ENCODE data around the gene FCHSD2. TPM values are rescaled to one million over a fixed set of nuclear protein-coding genes. Genes with fewer than 3 reads are reported as not detected.
"Not testable (repeated sequence)": the region's sequence is repeated elsewhere in the genome, so short reads cannot be mapped to it uniquely, and the experiment has no call there.

The FCHSD2 gene
- total RNA-seq, 1 donor: 28.2 TPM

DNA sequence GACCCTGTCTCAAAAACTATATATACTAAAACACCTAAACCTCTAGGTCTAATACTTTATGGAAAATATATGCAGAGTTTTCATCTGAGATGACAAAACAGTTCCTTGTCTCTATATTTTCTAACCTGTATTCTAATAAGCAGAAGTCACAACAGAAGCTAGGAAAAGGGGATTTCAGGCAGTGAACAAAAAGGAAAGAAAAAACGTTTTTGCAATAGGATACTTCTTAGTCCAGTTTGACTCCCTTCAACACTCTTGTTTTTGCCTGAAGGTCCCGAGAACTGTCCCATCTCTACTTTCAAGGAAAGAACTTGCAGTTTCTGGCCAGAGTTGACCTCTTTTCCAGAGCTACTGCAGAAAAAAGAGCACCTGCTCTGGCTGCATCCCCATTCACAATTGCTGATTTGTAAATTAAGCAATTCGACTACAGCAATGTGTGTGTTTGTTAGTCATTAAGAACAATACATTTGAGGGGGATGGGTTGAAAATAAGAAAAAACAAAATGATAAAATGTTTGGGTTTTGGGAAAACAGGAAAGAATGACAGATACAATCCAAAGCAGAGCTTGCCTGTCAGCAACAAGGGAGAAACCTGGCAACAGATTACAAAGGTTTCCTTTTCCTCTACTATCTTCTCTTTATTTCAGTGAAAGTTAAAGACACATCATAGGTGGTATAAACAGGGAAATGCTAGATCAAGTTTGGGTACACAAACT lies 160.0 kb downstream of the FCHSD2 start:
- Histone ChIP-seq H3K27me3 (ENCODE audit: insufficient read depth, low read length) (no peaks in the 10 kb centered on the region), H3K4me3 (ENCODE audit: low read length) (no peak overlapping the region), H3K4me1 (ENCODE audit: insufficient read depth, low read length) (peaks cover 57% of the 10 kb centered on the region), H3K9me3 (ENCODE audit: low read depth, low read length) (no peaks in the 10 kb centered on the region)

DNA sequence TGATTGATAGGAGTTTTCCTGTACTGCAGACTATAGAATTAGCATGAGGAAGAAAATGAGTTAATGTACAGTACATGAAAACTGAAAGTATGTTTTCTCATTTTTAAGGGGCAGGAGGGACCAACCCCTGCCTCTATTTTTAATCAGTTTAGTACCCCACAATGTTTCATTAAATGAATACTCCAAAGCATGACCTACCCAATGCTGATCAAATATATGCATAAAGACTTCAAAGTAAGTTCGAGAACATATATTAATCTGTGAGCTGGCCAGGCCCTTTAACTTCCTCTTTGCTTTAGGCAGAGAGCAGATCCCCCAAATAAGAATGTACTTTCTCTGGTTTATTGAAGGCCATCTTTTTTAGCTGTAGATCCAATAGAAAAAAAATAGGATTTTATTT lies 161.0 kb downstream of the FCHSD2 start:
- no peak overlapping the region for H3K4me3 ChIP-seq (ENCODE audit: low read length)
- H3K9me3 ChIP-seq (ENCODE audit: low read depth, low read length): no peaks in the 10 kb centered on the region
- peaks cover 65% of the 10 kb centered on the region for H3K4me1 ChIP-seq (ENCODE audit: insufficient read depth, low read length)
- no peaks in the 10 kb centered on the region for H3K27me3 ChIP-seq (ENCODE audit: insufficient read depth, low read length)

DNA sequence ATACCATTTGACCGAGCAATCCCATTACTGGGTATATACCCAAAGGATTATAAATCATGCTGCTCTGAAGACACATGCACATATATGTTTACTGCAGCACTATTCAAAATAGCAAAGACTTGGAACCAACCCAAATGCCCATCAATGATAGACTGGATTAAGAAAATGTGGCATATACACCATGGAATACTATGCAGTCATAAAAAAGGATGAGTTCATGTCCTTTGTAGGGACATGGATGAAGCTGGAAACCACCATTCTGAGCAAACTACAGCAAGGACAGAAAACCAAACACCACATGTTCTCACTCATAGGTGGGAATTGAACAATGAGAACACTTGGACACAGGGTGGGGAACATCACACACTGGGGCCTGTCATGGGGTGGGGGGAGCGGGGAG lies 164.3 kb downstream of the FCHSD2 start:
- H3K4me1 ChIP-seq (ENCODE audit: insufficient read depth, low read length): peaks cover 77% of the 10 kb centered on the region
- H3K27me3 ChIP-seq (ENCODE audit: insufficient read depth, low read length); H3K9me3 ChIP-seq (ENCODE audit: low read depth, low read length); H3K4me3 ChIP-seq (ENCODE audit: low read length): not testable (repeated sequence)

DNA sequence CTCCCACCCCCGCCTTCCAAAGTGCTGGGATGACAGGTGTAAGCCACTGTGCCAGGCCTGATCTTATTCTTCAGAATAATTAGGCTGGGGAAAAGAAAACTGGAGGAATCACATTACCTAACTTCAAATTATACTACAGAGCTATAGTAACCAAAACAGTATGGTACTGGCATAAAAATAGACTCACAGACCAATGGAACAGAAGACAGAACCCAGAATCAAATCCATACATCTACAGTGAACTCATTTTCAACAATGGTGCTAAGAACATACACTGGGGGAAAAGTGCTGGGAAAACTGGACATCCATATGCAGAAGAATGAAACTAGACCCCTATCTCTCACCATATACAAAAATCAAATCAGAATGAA lies 165.6 kb downstream of the FCHSD2 start:
- H3K4me1 ChIP-seq (ENCODE audit: insufficient read depth, low read length): peaks cover 74% of the 10 kb centered on the region
- not testable (repeated sequence) for H3K4me3 ChIP-seq (ENCODE audit: low read length); H3K9me3 ChIP-seq (ENCODE audit: low read depth, low read length); H3K27me3 ChIP-seq (ENCODE audit: insufficient read depth, low read length)

DNA sequence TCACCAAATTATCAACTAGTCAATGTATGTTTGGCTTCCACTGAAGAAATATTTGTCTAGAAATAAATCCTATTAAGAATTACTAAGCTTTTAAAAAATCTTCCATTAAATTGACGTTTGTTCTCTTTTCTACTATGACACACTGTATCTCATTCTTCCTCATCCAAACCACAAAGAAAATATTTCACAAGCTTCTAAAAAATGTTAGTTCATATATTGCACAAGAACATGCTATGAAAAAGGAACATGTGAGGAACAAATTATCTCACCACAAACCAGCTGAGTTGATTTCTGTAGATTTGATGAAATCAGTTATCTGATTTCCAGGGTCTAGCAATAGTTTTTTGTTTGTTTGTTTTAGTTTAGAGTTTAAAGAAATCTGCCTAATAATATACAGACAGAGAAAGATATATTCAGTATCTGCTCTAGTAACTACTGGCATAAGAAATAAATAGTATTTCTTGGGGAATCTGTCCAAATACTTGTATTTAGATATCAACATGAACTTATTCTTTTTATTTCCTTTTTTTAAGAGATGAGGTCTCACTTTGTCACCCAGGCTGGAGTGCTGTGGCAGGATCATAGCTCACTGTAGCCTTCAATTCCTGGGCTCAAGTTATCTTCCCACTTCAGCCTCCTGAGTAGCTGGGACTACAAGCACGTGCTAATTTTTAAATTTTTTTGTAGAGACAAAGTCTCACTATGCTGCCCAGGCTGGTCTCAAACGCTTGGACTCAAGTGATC lies 166.2 kb downstream of the FCHSD2 start:
- no peaks in the 10 kb centered on the region for H3K9me3 ChIP-seq (ENCODE audit: low read depth, low read length)
- no peaks in the 10 kb centered on the region for H3K27me3 ChIP-seq (ENCODE audit: insufficient read depth, low read length)
- H3K4me1 ChIP-seq (ENCODE audit: insufficient read depth, low read length): peaks cover 71% of the 10 kb centered on the region
- no peak overlapping the region for H3K4me3 ChIP-seq (ENCODE audit: low read length)

DNA sequence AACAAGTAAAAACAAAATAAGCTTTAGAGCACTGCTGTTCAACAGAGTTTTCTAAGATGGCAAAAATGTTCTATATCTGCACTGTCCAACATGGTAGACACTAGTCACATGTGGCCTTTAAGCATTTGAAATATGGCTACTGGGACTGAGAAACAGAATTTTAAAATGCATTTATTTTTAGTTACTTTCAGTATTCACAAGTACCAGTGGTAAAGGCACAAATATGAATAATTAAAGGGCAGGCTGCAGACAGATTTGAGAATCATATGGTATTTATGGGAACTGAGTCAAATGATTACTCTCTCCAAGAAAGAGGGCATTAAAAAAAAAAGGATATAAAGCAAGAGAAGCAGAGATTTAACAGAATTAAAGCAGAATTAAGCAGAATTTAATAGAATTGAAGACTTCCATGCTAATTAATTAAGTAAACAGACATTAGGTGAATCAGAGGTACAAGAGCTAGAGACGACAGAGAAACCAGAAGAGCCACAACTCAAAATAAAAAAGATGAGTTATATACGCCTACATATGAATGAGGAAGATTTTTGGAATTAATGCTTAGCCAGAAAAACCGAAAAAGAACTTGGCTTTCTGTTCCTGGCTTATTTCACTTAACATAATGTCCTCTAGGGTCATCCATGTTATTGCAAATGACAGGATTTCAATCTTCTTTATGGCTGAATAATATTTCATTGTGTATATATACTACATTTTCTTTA lies 167.5 kb downstream of the FCHSD2 start:
- Histone ChIP-seq H3K4me3 (ENCODE audit: low read length) (no peak overlapping the region), H3K9me3 (ENCODE audit: low read depth, low read length) (no peaks in the 10 kb centered on the region), H3K27me3 (ENCODE audit: insufficient read depth, low read length) (no peaks in the 10 kb centered on the region), H3K4me1 (ENCODE audit: insufficient read depth, low read length) (peaks cover 70% of the 10 kb centered on the region)

DNA sequence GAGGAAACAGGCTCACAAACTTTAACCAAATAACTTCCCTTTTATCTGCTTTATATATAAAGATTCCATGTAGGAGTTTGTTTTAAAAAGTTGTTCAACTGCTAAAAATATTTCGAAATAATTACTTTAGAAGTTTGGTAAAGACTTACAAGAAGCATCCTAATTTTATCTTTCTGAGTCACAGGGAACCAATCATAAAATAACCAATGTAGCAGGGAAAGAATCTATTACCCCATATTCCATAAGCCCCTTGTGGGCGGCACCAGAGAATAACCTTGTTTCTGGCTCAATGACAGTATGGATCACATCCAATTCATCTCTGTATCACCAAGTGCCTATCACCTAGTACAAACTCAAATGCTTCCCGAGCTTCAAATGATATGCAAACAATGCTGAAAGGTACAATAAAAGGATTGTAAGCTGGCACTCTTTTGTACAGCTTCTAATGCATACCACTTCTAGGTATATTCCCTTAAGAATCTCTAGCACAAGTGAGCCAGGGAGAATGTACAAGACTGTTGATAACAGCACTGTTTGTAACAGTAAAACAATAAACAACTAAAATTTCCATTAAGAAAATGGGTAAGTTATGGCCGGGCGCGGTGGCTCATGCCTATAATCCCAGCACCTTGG lies 169.5 kb downstream of the FCHSD2 start:
- peaks cover 61% of the 10 kb centered on the region for H3K4me1 ChIP-seq (ENCODE audit: insufficient read depth, low read length)
- no peak overlapping the region for H3K4me3 ChIP-seq (ENCODE audit: low read length)
- no peaks in the 10 kb centered on the region for H3K27me3 ChIP-seq (ENCODE audit: insufficient read depth, low read length)
- H3K9me3 ChIP-seq (ENCODE audit: low read depth, low read length): no peaks in the 10 kb centered on the region

DNA sequence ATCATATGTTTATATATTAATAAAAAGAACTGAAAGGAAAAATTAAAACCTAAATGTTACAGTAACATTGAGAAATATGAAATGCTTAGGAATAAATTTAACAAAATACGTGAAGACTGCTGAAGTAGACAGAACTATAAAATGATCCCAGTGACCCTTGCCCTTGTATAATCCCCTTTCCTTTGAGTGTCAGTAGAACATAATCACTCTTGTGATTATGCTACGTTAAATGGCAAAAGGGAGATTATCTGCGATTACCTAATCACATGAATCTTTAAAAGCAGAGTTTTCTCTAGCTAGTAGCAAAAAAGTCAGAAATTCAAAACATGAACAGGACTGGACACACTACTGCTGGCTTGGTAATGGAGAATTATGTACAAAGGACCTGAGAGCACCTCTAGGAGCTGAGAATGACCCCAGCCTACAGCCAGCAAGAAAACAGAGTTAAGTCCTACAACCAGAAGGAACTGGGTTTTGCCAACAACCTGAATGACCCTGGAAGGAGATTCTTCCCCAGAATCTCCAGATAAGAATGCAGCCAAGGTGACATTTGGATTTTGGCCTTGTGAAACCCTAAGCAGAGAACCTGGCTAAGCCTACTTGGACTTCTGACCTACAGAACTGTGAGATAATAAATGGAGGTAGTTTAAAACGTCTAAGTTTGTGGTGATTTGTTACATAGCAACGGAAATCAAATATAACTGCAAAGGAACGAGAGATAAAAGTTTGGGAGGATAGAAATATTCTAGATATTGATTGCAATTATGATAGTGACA lies 170.7 kb downstream of the FCHSD2 start:
- H3K27me3 ChIP-seq (ENCODE audit: insufficient read depth, low read length): no peaks in the 10 kb centered on the region
- peaks cover 48% of the 10 kb centered on the region for H3K4me1 ChIP-seq (ENCODE audit: insufficient read depth, low read length)
- H3K4me3 ChIP-seq (ENCODE audit: low read length): no peak overlapping the region
- no peaks in the 10 kb centered on the region for H3K9me3 ChIP-seq (ENCODE audit: low read depth, low read length)

DNA sequence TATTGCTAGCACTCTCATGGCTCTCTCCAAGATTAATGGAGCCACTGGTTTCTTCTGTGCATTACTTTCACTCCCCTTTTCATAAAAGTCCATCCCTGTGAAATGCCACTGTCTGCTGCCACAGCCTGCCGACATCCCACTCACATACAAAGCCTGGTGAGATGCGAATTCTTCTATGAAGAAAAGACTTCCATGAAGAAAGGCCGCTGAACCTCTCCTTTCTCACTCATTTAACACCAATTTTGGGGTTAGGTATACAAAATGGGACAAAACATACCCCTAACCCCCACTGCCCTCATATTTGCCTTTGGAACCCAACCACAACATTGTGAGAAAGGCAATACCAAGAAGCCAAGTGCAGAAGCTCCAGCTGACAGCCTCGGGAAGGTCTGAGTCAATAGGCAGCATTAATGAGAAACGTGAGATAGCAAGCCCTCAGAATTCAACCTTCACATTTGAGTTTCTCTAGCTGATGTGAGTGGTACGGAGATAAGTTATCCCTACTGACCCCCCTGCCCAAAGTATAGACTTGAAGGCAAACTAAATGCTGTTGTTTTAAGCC lies 171.5 kb downstream of the FCHSD2 start:
- Histone ChIP-seq H3K4me1 (ENCODE audit: insufficient read depth, low read length) (peaks cover 45% of the 10 kb centered on the region), H3K27me3 (ENCODE audit: insufficient read depth, low read length) (no peaks in the 10 kb centered on the region), H3K4me3 (ENCODE audit: low read length) (no peak overlapping the region), H3K9me3 (ENCODE audit: low read depth, low read length) (no peaks in the 10 kb centered on the region)

DNA sequence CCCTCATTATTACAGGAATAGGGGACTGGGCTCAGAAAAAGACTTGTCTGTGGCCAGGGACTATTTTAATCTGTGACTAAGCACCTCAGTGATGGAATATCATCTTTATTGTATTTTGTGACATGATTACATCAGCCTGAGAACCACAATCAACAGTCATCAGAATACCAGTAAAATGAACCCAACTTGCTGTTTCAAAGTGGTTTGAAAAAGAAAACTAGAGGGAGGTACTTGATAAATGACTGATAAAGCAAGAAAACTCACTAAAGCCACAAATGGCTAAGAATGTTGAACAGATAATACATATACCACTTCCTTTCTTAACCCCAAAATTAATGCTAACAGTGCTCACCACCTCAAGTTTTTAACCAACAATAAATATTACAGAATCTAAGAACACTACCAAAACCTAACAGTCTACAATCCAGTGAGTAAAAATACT lies 172.2 kb downstream of the FCHSD2 start:
- H3K4me3 ChIP-seq (ENCODE audit: low read length): no peak overlapping the region
- no peaks in the 10 kb centered on the region for H3K9me3 ChIP-seq (ENCODE audit: low read depth, low read length)
- peaks cover 41% of the 10 kb centered on the region for H3K4me1 ChIP-seq (ENCODE audit: insufficient read depth, low read length)
- H3K27me3 ChIP-seq (ENCODE audit: insufficient read depth, low read length): no peaks in the 10 kb centered on the region

DNA sequence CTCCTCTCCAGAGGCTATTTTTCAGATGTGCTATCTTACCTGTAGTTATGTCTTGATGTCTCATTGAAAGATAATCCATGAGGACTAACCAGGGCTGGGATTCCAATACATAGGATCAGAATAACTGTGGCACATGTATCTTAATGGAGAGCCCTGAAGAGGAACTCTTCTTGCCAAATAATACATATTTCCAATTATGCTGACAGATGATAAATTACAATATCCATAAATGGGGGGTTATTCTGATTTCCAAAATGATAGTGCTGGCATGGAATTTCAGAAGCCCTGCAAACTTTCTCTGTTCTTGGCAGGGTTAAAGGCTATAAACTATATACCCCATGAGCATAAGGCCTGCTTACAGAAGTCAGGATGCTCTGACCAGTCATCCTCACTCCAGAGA lies 173.7 kb downstream of the FCHSD2 start:
- H3K4me3 ChIP-seq (ENCODE audit: low read length): no peak overlapping the region
- peaks cover 26% of the 10 kb centered on the region for H3K4me1 ChIP-seq (ENCODE audit: insufficient read depth, low read length)
- H3K27me3 ChIP-seq (ENCODE audit: insufficient read depth, low read length): no peaks in the 10 kb centered on the region
- no peaks in the 10 kb centered on the region for H3K9me3 ChIP-seq (ENCODE audit: low read depth, low read length)

DNA sequence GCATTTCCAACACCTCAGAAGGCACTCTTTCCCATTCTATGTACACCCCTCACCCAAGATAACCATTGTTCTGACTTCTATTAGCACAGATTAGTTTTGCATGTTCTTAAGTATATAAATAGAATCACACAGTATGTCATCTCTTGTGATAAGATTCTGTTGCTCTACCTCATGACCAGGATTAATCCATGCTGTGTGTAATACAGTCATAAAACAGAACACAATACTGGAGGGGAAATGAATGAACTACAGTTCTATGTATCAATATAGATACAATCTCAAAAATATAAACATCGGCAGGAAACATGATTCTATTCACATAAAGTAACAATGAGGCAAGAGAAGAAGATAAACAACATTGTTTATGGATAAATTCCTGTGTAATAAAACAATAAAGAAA lies 176.4 kb downstream of the FCHSD2 start:
- H3K4me1 ChIP-seq (ENCODE audit: insufficient read depth, low read length): peaks cover 8% of the 10 kb centered on the region
- no peaks in the 10 kb centered on the region for H3K27me3 ChIP-seq (ENCODE audit: insufficient read depth, low read length)
- H3K4me3 ChIP-seq (ENCODE audit: low read length): no peak overlapping the region
- H3K9me3 ChIP-seq (ENCODE audit: low read depth, low read length): no peaks in the 10 kb centered on the region

DNA sequence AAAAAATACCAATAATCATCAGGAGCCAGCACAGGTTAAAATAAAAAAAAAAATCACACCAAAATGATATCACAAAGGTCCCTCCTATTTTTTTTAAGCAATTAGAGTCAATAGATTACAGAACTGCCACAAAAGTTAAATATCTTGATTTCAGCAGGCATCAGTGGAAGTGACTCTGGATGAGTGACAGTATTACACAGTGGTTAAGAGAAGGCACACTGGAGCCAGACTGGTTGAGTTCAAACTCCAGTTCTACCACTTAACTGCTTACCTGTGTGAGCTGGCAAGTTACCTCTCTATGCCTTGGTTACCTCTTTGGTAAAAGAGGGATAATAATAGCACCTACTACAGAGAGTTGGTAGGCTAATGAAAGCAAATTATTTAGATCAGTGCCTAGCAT lies 179.4 kb downstream of the FCHSD2 start:
- no peaks in the 10 kb centered on the region for H3K27me3 ChIP-seq (ENCODE audit: insufficient read depth, low read length)
- no peaks in the 10 kb centered on the region for H3K9me3 ChIP-seq (ENCODE audit: low read depth, low read length)
- no peak overlapping the region for H3K4me3 ChIP-seq (ENCODE audit: low read length)
- peaks cover 3% of the 10 kb centered on the region for H3K4me1 ChIP-seq (ENCODE audit: insufficient read depth, low read length)

DNA sequence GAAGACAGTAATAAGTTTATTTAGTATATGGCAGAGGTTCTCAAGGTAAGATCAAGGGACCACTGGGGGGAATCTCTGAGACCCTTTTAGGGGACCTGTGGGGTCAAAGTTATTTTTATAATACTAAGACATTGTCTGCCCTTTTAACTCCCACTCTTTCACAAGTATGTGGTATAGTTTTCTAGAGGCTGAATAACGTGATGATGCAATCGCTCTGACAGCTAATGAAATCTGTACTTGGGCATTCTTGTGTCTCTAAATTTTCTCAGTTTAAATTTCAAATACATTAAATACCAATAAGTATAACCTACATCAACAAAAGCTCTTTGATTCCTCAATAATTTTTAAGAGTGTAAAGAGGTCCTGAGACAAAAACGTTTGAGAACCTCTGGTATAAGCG lies 180.0 kb downstream of the FCHSD2 start:
- Histone ChIP-seq H3K9me3 (ENCODE audit: low read depth, low read length) (no peaks in the 10 kb centered on the region), H3K4me1 (ENCODE audit: insufficient read depth, low read length) (peaks cover 3% of the 10 kb centered on the region), H3K4me3 (ENCODE audit: low read length) (no peak overlapping the region), H3K27me3 (ENCODE audit: insufficient read depth, low read length) (no peaks in the 10 kb centered on the region)

All from mononuclear cell (primary cell).